Esophagus muscularis mucosa (tissue), 4 donors: ENCODE data around the gene NTRK2.
"Not testable (repeated sequence)": the region's sequence is repeated elsewhere in the genome, so short reads cannot be mapped to it uniquely, and the experiment has no call there.

Source experiments
- EP300 ChIP-seq: sonication (generic); formaldehyde crosslinking; IDR thresholded peaks from one replicate; pipeline ENCODE4 v1.6.1; 2017; ENCODE audit warnings: antibody characterized with exemption
- POLR2A ChIP-seq: fragments of 450-650 bp; IDR thresholded peaks from one replicate; pipeline ENCODE4 v1.6.1; 2017; ENCODE audit warnings: antibody characterized with exemption, moderate library complexity, mild to moderate bottlenecking, low read depth
- POLR2AphosphoS5 ChIP-seq, 2 donors: sonication (generic); formaldehyde crosslinking; IDR thresholded peaks; one replicate each; pipeline ENCODE4 v1.6.1; 2017; ENCODE audit warnings: antibody characterized with exemption in 2 of 2
- TF ChIP-seq, protein P1 (sequence below), 3 experiments: fragments of 200-600 bp in 2 of 3; fragments of 450-650 bp in 1 of 3; sonication (generic) in 2 of 3; IDR thresholded peaks; one replicate each; pipeline ENCODE4 v1.5.1; 2017 to 2019; ENCODE audit warnings: antibody characterized with exemption in 3 of 3, mild to moderate bottlenecking in 2 of 3, moderate library complexity in 1 of 3

DNA sequence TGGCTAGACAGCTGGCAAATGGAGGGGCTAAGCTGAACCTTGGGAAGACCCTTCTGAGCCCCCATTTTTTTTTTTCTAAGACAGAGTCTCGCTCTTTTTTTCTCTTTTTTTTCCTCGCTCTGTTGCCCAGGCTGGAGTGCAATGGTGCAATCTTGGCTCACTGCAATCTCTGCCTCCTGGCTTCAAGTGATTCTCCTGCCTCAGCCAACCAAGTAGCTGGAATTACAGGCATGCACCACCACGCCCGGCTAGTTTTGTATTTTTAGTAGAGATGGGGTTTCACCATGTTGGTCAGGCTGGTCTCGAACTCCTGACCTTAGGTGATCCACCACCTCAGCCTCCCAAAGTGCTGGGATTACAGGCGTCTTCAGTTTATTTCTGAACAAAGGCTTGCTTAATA lies 229.1 kb downstream of the NTRK2 start:
- TF ChIP-seq, protein P1, sequence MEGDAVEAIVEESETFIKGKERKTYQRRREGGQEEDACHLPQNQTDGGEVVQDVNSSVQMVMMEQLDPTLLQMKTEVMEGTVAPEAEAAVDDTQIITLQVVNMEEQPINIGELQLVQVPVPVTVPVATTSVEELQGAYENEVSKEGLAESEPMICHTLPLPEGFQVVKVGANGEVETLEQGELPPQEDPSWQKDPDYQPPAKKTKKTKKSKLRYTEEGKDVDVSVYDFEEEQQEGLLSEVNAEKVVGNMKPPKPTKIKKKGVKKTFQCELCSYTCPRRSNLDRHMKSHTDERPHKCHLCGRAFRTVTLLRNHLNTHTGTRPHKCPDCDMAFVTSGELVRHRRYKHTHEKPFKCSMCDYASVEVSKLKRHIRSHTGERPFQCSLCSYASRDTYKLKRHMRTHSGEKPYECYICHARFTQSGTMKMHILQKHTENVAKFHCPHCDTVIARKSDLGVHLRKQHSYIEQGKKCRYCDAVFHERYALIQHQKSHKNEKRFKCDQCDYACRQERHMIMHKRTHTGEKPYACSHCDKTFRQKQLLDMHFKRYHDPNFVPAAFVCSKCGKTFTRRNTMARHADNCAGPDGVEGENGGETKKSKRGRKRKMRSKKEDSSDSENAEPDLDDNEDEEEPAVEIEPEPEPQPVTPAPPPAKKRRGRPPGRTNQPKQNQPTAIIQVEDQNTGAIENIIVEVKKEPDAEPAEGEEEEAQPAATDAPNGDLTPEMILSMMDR (IDR thresholded peaks at IDR 0.05), result not testable (repeated sequence)
- TF ChIP-seq EP300; POLR2AphosphoS5 (IDR thresholded peaks at IDR 0.05); POLR2A: not testable (repeated sequence)
